GM19463 (cell line): Measurements from ENCODE around the gene NPHP4.

ENCODE experiments used
- ATAC-seq: cut with Tn5 transposase; IDR thresholded peaks from one replicate; pipeline ENCODE4 v1.9.1; 2021; ENCODE audit warnings: mild to moderate bottlenecking, moderate library complexity; ENCODE audit not compliant: unreplicated experiment

NPHP4 gene

GRCh38 chr1:5916572-5917280, 75.5 kb downstream of the NPHP4 start:
- no peak for ATAC-seq

GRCh38 chr1:5915587-5916571, 76.3 kb downstream of the NPHP4 start:
- ATAC-seq = no peak

- no peak for ATAC-seq
These were observed 77.4 kb downstream of the NPHP4 start for GRCh38 chr1:5914676-5915365.

- ATAC-seq = no peak
These were observed 78.3 kb downstream of the NPHP4 start for GRCh38 chr1:5913876-5914275.

GRCh38 chr1:5913078-5913845, 79.0 kb downstream of the NPHP4 start:
- ATAC-seq = no peak

- ATAC-seq = no peak
These were observed 80.4 kb downstream of the NPHP4 start for GRCh38 chr1:5911871-5912271.

- ATAC-seq = no peak
These were observed 81.1 kb downstream of the NPHP4 start for GRCh38 chr1:5911157-5911556.

- no peak for ATAC-seq
These were observed 81.6 kb downstream of the NPHP4 start for GRCh38 chr1:5910666-5911065.

- no peak for ATAC-seq
These were observed 82.0 kb downstream of the NPHP4 start for GRCh38 chr1:5910276-5910620.

GRCh38 chr1:5909576-5910275, 82.5 kb downstream of the NPHP4 start:
- no peak for ATAC-seq

- ATAC-seq = no peak
These were observed 83.5 kb downstream of the NPHP4 start for GRCh38 chr1:5908461-5909375.

- no peak for ATAC-seq
These were observed 84.3 kb downstream of the NPHP4 start for GRCh38 chr1:5907966-5908365.

GRCh38 chr1:5907386-5907785, 84.8 kb downstream of the NPHP4 start:
- no peak for ATAC-seq

- ATAC-seq = no peak
These were observed 85.3 kb downstream of the NPHP4 start for GRCh38 chr1:5906966-5907365.

- ATAC-seq = no peak
These were observed 86.1 kb downstream of the NPHP4 start for GRCh38 chr1:5906116-5906515.

GRCh38 chr1:5905436-5905835, 86.8 kb downstream of the NPHP4 start:
- ATAC-seq = no peak

GRCh38 chr1:5904551-5904950, 87.7 kb downstream of the NPHP4 start:
- no peak for ATAC-seq

GRCh38 chr1:5903680-5904079, 88.5 kb downstream of the NPHP4 start:
- ATAC-seq = no peak

- ATAC-seq = no peak
These were observed 89.2 kb downstream of the NPHP4 start for GRCh38 chr1:5903031-5903430.
